Measurements from ENCODE around the gene HECTD1. TPM values are rescaled to one million over a fixed set of nuclear protein-coding genes. Genes with fewer than 3 reads are reported as not detected.

HECTD1 gene
- total RNA-seq, 6 donors from 2014 or later = 118 to 326 (median 164) TPM

- Histone ChIP-seq H3K36me3 (peaks cover 0 to 14% (median 4%) of the 10 kb centered on the region in 4 donors), H3K4me1 (no peaks in the 10 kb centered on the region), H3K27ac (no peak overlapping the region), H3K27me3 (no peaks in the 10 kb centered on the region), H3K4me3 (no peak overlapping the region), H3K9me3 (no peaks in the 10 kb centered on the region)
- WGBS, 2 donors = 93 to 100% methylated on average over 2 to 3 of the region's 3 CpGs
- no peak for TF ChIP-seq POLR2AphosphoS5 (IDR thresholded peaks at IDR 0.05)
- TF ChIP-seq EP300 (IDR thresholded peaks at IDR 0.05) = no peak
- TF ChIP-seq, protein P1, sequence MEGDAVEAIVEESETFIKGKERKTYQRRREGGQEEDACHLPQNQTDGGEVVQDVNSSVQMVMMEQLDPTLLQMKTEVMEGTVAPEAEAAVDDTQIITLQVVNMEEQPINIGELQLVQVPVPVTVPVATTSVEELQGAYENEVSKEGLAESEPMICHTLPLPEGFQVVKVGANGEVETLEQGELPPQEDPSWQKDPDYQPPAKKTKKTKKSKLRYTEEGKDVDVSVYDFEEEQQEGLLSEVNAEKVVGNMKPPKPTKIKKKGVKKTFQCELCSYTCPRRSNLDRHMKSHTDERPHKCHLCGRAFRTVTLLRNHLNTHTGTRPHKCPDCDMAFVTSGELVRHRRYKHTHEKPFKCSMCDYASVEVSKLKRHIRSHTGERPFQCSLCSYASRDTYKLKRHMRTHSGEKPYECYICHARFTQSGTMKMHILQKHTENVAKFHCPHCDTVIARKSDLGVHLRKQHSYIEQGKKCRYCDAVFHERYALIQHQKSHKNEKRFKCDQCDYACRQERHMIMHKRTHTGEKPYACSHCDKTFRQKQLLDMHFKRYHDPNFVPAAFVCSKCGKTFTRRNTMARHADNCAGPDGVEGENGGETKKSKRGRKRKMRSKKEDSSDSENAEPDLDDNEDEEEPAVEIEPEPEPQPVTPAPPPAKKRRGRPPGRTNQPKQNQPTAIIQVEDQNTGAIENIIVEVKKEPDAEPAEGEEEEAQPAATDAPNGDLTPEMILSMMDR (IDR thresholded peaks at IDR 0.05) = no peak
- DNase-seq = no peak
- ATAC-seq (ENCODE audit: low FRiP score in 2 of 2) = no peak
Observed at GRCh38 chr14:31083781-31084180, 123.8 kb downstream of the HECTD1 start.

DNA sequence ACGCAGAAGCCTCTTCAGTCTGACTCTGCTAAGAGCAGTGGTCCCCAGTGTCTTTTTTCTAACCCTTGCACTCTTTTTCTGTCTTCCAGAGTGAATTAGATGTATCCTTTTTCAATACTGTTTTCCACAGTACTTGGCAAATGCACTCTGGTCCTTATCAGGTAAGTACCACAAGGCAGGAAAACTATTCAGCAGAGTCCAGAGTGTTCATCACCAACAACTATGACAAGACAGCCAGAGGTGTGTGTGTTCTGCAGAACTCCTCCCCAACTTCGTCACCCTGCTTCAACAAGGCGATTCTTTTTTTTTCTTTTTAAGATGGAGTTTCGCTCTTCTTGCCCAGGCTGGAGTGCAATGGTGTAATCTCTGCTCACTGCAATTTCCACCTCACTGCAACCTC, 127.1 kb downstream of the HECTD1 start:
- no peak overlapping the region for H3K4me3 ChIP-seq
- DNase-seq (no peak), ATAC-seq (ENCODE audit: low FRiP score in 2 of 2) (no peak)
- H3K9me3 ChIP-seq = no peaks in the 10 kb centered on the region
- no peak for TF ChIP-seq EP300 (IDR thresholded peaks at IDR 0.05)
- no peak for TF ChIP-seq POLR2AphosphoS5 (IDR thresholded peaks at IDR 0.05)
- TF ChIP-seq POLR2A (IDR thresholded peaks at IDR 0.05) = no peak
- TF ChIP-seq, protein P1 (IDR thresholded peaks at IDR 0.05) = no peak
- peaks cover 0 to 12% (median 4%) of the 10 kb centered on the region in 4 donors for H3K36me3 ChIP-seq
- H3K27ac ChIP-seq = peak overlapping the region in 1 of 4 donors; percentile 46
- H3K4me1 ChIP-seq = no peaks in the 10 kb centered on the region
- WGBS, 2 donors = 92 to 93% methylated on average over 4 of the region's 4 CpGs
- no peaks in the 10 kb centered on the region for H3K27me3 ChIP-seq

GRCh38 chr14:31080056-31080455, 127.5 kb downstream of the HECTD1 start:
- no peak for ATAC-seq (ENCODE audit: low FRiP score in 2 of 2)
- no peak overlapping the region for H3K4me3 ChIP-seq
- TF ChIP-seq, protein P1 (IDR thresholded peaks at IDR 0.05) = no peak
- TF ChIP-seq POLR2A (IDR thresholded peaks at IDR 0.05) = no peak
- TF ChIP-seq POLR2AphosphoS5 (IDR thresholded peaks at IDR 0.05) = no peak
- TF ChIP-seq EP300 (IDR thresholded peaks at IDR 0.05) = no peak
- DNase-seq = no peak
- no peaks in the 10 kb centered on the region for H3K9me3 ChIP-seq
- H3K4me1 ChIP-seq = no peaks in the 10 kb centered on the region
- peak overlapping the region in 1 of 4 donors; percentile 46 for H3K27ac ChIP-seq
- H3K36me3 ChIP-seq = peaks cover 0 to 12% (median 4%) of the 10 kb centered on the region in 4 donors
- H3K27me3 ChIP-seq = no peaks in the 10 kb centered on the region
- WGBS, 2 donors = 39 to 50% methylated on average over 3 of the region's 3 CpGs

- Histone ChIP-seq H3K4me3 (no peak overlapping the region), H3K4me1 (no peaks in the 10 kb centered on the region), H3K27me3 (no peaks in the 10 kb centered on the region), H3K36me3 (peaks cover 0 to 13% (median under 1%) of the 10 kb centered on the region in 4 donors), H3K9me3 (no peaks in the 10 kb centered on the region), H3K27ac (no peak overlapping the region)
- ATAC-seq (ENCODE audit: low FRiP score in 2 of 2) (no peak), DNase-seq (no peak)
- TF ChIP-seq EP300 (IDR thresholded peaks at IDR 0.05) (no peak), POLR2AphosphoS5 (IDR thresholded peaks at IDR 0.05) (no peak), POLR2A (IDR thresholded peaks at IDR 0.05) (no peak)
- TF ChIP-seq, protein P1 (IDR thresholded peaks at IDR 0.05) = no peak
- 51 to 53% methylated on average over 2 of the region's 2 CpGs for WGBS, 2 donors
Observed at GRCh38 chr14:31078766-31079165, 128.8 kb downstream of the HECTD1 start.

DNA sequence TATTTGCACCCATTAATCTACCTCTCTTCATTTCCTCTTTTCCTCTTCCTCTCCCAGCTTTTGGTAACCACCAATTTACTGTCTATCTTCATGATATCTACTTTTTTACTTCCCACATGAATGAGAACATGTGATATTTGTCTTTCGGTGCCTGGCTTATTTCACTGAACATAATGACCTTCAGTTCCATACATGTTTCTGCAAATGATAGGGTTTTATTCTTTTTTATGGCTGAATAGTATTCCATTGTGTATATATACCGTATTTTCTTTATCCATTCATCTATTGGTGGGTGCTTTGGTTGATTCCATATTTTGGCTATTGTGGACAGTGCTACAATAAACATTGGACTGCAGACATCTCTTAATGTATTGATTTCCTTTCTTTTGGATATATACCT, 132.4 kb downstream of the HECTD1 start:
- H3K27me3 ChIP-seq = no peaks in the 10 kb centered on the region
- 93 to 95% methylated on average over 2 of the region's 2 CpGs for WGBS, 2 donors
- TF ChIP-seq POLR2AphosphoS5 (IDR thresholded peaks at IDR 0.05) = no peak
- peaks cover 0 to 8% (median 0%) of the 10 kb centered on the region in 4 donors for H3K36me3 ChIP-seq
- no peak overlapping the region for H3K4me3 ChIP-seq
- ATAC-seq (ENCODE audit: low FRiP score in 2 of 2) (no peak), DNase-seq (no peak)
- no peaks in the 10 kb centered on the region for H3K4me1 ChIP-seq
- H3K9me3 ChIP-seq = no peaks in the 10 kb centered on the region
- no peak overlapping the region for H3K27ac ChIP-seq

All from upper lobe of left lung (tissue), 6 donors.